HEK293T (cell line): ENCODE results near the gene GABBR2.

Experiments
- CTCF ChIA-PET: fragments of 350-600 bp; formaldehyde crosslinking; extraction: SDS; loops from one replicate; lab custom pipeline; 2021; ENCODE audit warnings: antibody characterized with exemption, inconsistent platforms; lab: Yijun Ruan, JAX
- POLR2A ChIA-PET: fragments of 350-600 bp; formaldehyde crosslinking; extraction: SDS; loops from one replicate; lab custom pipeline; 2020; ENCODE audit warnings: antibody characterized with exemption, inconsistent platforms; lab: Yijun Ruan, JAX
- DNase-seq: peaks from one replicate; pipeline ENCODE4 v3.0.0; 2012; ENCODE audit warnings: mixed read lengths; ENCODE audit errors: extremely low spot score
- ARNT ChIP-seq: fragments of 450-650 bp; IDR thresholded peaks from 2 replicates; pipeline ENCODE4 v1.6.1; 2017; ENCODE audit warnings: mild to moderate bottlenecking
- BHLHE40 ChIP-seq: fragments of 450-650 bp; IDR thresholded peaks from 2 replicates; pipeline ENCODE4 v1.6.1; 2016; ENCODE audit warnings: mild to moderate bottlenecking, moderate library complexity, borderline replicate concordance
- CTBP1 ChIP-seq: fragments of 450-650 bp; IDR thresholded peaks from 2 replicates; pipeline ENCODE4 v1.6.1; 2016; ENCODE audit warnings: borderline replicate concordance
- ELF4 ChIP-seq: fragments of 450-650 bp; IDR thresholded peaks from 2 replicates; pipeline ENCODE4 v1.6.1; 2017; ENCODE audit warnings: antibody characterized with exemption
- FOXA1 ChIP-seq: fragments of 450-650 bp; IDR thresholded peaks from 2 replicates; pipeline ENCODE4 v1.6.1; 2016; ENCODE audit warnings: mild to moderate bottlenecking
- FOXK2 ChIP-seq: fragments of 450-650 bp; IDR thresholded peaks from 2 replicates; pipeline ENCODE4 v1.6.1; 2016; ENCODE audit warnings: mild to moderate bottlenecking
- FOXM1 ChIP-seq: fragments of 450-650 bp; IDR thresholded peaks from 2 replicates; pipeline ENCODE4 v1.6.1; 2017; ENCODE audit warnings: mild to moderate bottlenecking, borderline replicate concordance
- HDGF ChIP-seq: fragments of 450-650 bp; IDR thresholded peaks from 2 replicates; pipeline ENCODE4 v1.6.1; 2017; ENCODE audit warnings: antibody characterized with exemption, borderline replicate concordance
- L3MBTL2 ChIP-seq: fragments of 450-650 bp; conservative IDR thresholded peaks from 2 replicates; pipeline ENCODE4 v1.6.1; 2016; ENCODE audit warnings: mild to moderate bottlenecking
- LEF1 ChIP-seq: fragments of 450-650 bp; IDR thresholded peaks from 2 replicates; pipeline ENCODE4 v1.6.1; 2017; ENCODE audit warnings: mild to moderate bottlenecking, borderline replicate concordance
- NFRKB ChIP-seq: fragments of 450-650 bp; IDR thresholded peaks from 2 replicates; pipeline ENCODE4 v1.6.1; 2016; ENCODE audit warnings: mild to moderate bottlenecking, moderate library complexity
- PKNOX1 ChIP-seq: fragments of 450-650 bp; IDR thresholded peaks from 2 replicates; pipeline ENCODE4 v1.6.1; 2016
- SP1 ChIP-seq: fragments of 450-650 bp; IDR thresholded peaks from 2 replicates; pipeline ENCODE4 v1.6.1; 2017
- SUZ12 ChIP-seq: fragments of 450-650 bp; IDR thresholded peaks from 2 replicates; pipeline ENCODE4 v1.6.1; 2016; ENCODE audit warnings: mild to moderate bottlenecking
- TARDBP ChIP-seq: fragments of 450-650 bp; IDR thresholded peaks from 2 replicates; pipeline ENCODE4 v1.6.1; 2016
- ZNF384 ChIP-seq: fragments of 450-650 bp; IDR thresholded peaks from 2 replicates; pipeline ENCODE4 v1.6.1; 2016

The GABBR2 gene

DNA sequence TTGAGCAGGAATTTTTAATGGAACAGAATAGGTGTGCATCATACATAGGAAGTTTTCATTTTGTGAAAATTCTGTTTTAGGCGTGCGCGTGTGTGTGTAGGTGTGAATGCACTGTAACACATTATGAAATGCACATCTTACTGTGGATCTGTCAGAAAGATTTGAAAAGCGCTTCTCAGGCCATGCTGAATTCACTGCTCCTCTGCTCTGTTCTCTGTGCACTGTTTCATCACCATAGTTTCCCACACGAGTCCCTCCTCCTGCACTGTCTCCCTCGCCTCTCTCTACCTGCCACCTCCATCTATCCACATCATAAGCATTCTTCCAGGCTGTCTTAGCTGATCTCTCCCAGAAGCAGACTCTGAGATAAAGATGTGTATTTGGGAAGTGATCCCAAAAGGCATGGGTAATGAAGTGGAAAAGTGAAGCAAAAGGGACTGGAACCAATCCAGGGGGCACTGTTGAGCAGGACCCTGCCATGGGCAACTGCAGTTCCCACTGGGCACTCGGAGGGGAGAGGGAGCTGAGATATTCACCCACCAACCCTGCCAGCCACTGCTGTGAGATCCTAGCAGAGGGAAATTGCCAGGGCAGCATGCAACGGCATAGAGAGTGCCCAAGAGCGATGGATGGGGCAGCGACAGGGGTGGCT is 65.9 kb downstream of the GABBR2 start:
- peak; percentile 32 for DNase-seq
- CTCF ChIA-PET: interaction anchor here (0.7 to 1.0 kb wide), 2 partner anchors 17 to 120 kb away, joined by 3 read pairs; no protein-coding TSS in a partner anchor
- TF ChIP-seq FOXK2 (no peak), LEF1 (no peak), L3MBTL2 (no peak), TARDBP (no peak), ZNF384 (no peak), SUZ12 (no peak), FOXA1 (no peak), BHLHE40 (no peak), ARNT (no peak)
- POLR2A ChIA-PET: no interaction called here

- ChIA-PET POLR2A (no interaction called here), CTCF (interaction anchor here (0.6 to 1.0 kb wide), 3 partner anchors 16 to 191 kb away, joined by 3 to 5 read pairs (median 3); no protein-coding TSS in a partner anchor)
- TF ChIP-seq ZNF384 (no peak), ELF4 (no peak), CTBP1 (no peak), ARNT (no peak), FOXM1 (no peak), BHLHE40 (no peak), LEF1 (no peak), SUZ12 (no peak), HDGF (no peak), SP1 (no peak)
- no peak for DNase-seq
These were observed 67.0 kb downstream of the GABBR2 start for GRCh38 chr9:98641695-98642094.

GRCh38 chr9:98640394-98640793 is 68.3 kb downstream of the GABBR2 start:
- ChIA-PET CTCF (no interaction called here), POLR2A (no interaction called here)
- DNase-seq: no peak
- TF ChIP-seq NFRKB (no peak), FOXM1 (no peak), FOXA1 (no peak), ELF4 (no peak), BHLHE40 (no peak), L3MBTL2 (no peak), PKNOX1 (no peak), ARNT (no peak), TARDBP (no peak), LEF1 (no peak), FOXK2 (no peak)

DNA sequence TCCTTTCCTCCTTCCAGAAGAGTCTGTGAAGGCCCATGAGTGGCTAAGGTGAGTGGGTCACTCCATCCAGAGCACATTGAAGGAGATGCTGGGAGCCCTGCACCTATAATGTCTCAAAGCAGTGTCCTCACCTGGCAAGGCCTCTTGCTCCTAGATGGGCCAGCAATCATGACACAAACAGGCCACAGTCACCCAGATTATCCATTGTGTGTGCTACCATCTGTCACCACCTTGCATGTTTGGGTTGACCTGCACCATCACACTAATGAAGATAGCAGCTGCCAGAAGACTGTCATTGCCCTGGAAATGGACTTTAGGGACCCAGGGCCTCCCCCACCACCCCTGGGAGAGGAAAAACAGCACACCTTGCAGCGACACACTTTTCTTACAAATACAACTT is 69.6 kb downstream of the GABBR2 start:
- CTCF ChIA-PET: no interaction called here

GRCh38 chr9:98637381-98637780 is 71.4 kb downstream of the GABBR2 start:
- ChIA-PET POLR2A (no interaction called here), CTCF (no interaction called here)
- TF ChIP-seq LEF1: no peak
- no peak for TF ChIP-seq FOXA1
- TF ChIP-seq CTBP1: no peak
- TF ChIP-seq ZNF384: no peak
- no peak for TF ChIP-seq NFRKB
- TF ChIP-seq SUZ12: no peak
- no peak for DNase-seq

More for the DNA sequence above, 69.6 kb downstream of the GABBR2 start:
- DNase-seq: no peak
- no peak for TF ChIP-seq SUZ12
- no peak for TF ChIP-seq SP1
- TF ChIP-seq FOXM1: no peak
- TF ChIP-seq FOXK2: no peak
- TF ChIP-seq ARNT: no peak
- no peak for TF ChIP-seq CTBP1
- no peak for TF ChIP-seq L3MBTL2
- TF ChIP-seq ELF4: no peak
- TF ChIP-seq NFRKB: no peak
- TF ChIP-seq FOXA1: no peak
- TF ChIP-seq ZNF384: no peak
- TF ChIP-seq TARDBP: no peak
- TF ChIP-seq BHLHE40: no peak
- TF ChIP-seq LEF1: no peak
- POLR2A ChIA-PET: no interaction called here

- POLR2A ChIA-PET: no interaction called here
- no peak for DNase-seq
- CTCF ChIA-PET: no interaction called here
These were observed 73.4 kb downstream of the GABBR2 start for GRCh38 chr9:98635374-98635773.

More at GRCh38 chr9:98635374-98635773, 73.4 kb downstream of the GABBR2 start:
- TF ChIP-seq LEF1: no peak
- TF ChIP-seq SP1: no peak
- TF ChIP-seq L3MBTL2: no peak
- TF ChIP-seq ELF4: no peak
- no peak for TF ChIP-seq HDGF
- no peak for TF ChIP-seq CTBP1
- no peak for TF ChIP-seq BHLHE40
- TF ChIP-seq SUZ12: no peak
- TF ChIP-seq TARDBP: no peak
- no peak for TF ChIP-seq NFRKB
- TF ChIP-seq FOXK2: no peak
- no peak for TF ChIP-seq FOXM1
- TF ChIP-seq ARNT: no peak
- no peak for TF ChIP-seq FOXA1
- TF ChIP-seq ZNF384: no peak
- TF ChIP-seq PKNOX1: no peak
